ENCODE measurements around the gene OPRL1. TPM values are rescaled to one million over a fixed set of nuclear protein-coding genes. Genes with fewer than 3 reads are reported as not detected.

Gene OPRL1
- total RNA-seq = 1.3 and 1.4 TPM in 2 replicates

GRCh38 chr20:64080013-64080812 lies at the start of gene OPRL1:
Gene OPRL1, plus strand, starts transcription at chr20:64080082. Its CDS starts 12,639 bp downstream, at chr20:64092721.
- peaks cover 13% of the 10 kb centered on the region for H3K36me3 Mint-ChIP-seq (ENCODE audit: low read depth)
- intact Hi-C loops (cut with micrococcal nuclease) = no loop called here
- H3K9me3 Mint-ChIP-seq = no peaks in the 10 kb centered on the region
- H3K4me3 Mint-ChIP-seq = peak within 1 kb of the TSS; percentile 87
- H3K27ac Mint-ChIP-seq = peak within 1 kb of the TSS; percentile 89
- no peak for TF ChIP-seq CTCF (IDR thresholded peaks at IDR 0.05)
- peaks cover 4% of the 10 kb centered on the region for H3K27me3 Mint-ChIP-seq
- CTCF ChIA-PET = interaction anchor here (0.8 to 7.5 kb wide), 3 partner anchors 22 to 107 kb away, joined by 3 to 80 read pairs (median 5); no protein-coding TSS in a partner anchor
- H3K4me1 Mint-ChIP-seq = peaks cover 68% of the 10 kb centered on the region
- DNase-seq (no peak), ATAC-seq (ENCODE audit: low read depth) (peak; percentile 0)
- POLR2A ChIA-PET = interaction anchor here (0.7 to 8.1 kb wide), 17 partner anchors 13 to 559 kb away, joined by 3 to 77 read pairs (median 6); partner anchors contain the start of genes NPBWR2, PPDPF, PRPF6 and SAMD10

GRCh38 chr20:64030371-64031134 lies 49.3 kb upstream of the OPRL1 start:
- no peak for DNase-seq
- H3K36me3 Mint-ChIP-seq (ENCODE audit: low read depth) = peaks cover 86% of the 10 kb centered on the region
- no peak overlapping the region for H3K27ac Mint-ChIP-seq
- no peak overlapping the region for H3K4me3 Mint-ChIP-seq
- intact Hi-C loops (cut with micrococcal nuclease) = no loop called here
- no peak for ATAC-seq (ENCODE audit: low read depth)
- no peaks in the 10 kb centered on the region for H3K27me3 Mint-ChIP-seq
- H3K9me3 Mint-ChIP-seq = no peaks in the 10 kb centered on the region
- CTCF ChIA-PET = no interaction called here
- POLR2A ChIA-PET = no interaction called here
- H3K4me1 Mint-ChIP-seq = peaks cover 2% of the 10 kb centered on the region
- TF ChIP-seq CTCF (IDR thresholded peaks at IDR 0.05) = no peak

GRCh38 chr20:64031822-64032314 lies 48.0 kb upstream of the OPRL1 start:
- H3K9me3 Mint-ChIP-seq = no peaks in the 10 kb centered on the region

GRCh38 chr20:64032706-64033624 lies 46.9 kb upstream of the OPRL1 start:
- POLR2A ChIA-PET = no interaction called here
- CTCF ChIA-PET = no interaction called here
- ATAC-seq (ENCODE audit: low read depth) = no peak
- Mint-ChIP-seq H3K27me3 (peaks cover 3% of the 10 kb centered on the region), H3K36me3 (ENCODE audit: low read depth) (peaks cover 62% of the 10 kb centered on the region), H3K9me3 (no peaks in the 10 kb centered on the region), H3K27ac (no peak overlapping the region), H3K4me1 (peaks cover 6% of the 10 kb centered on the region), H3K4me3 (no peak overlapping the region)
- TF ChIP-seq CTCF (IDR thresholded peaks at IDR 0.05) = no peak
- DNase-seq = no peak
- intact Hi-C loops (cut with micrococcal nuclease) = no loop called here

More at GRCh38 chr20:64031822-64032314, 48.0 kb upstream of the OPRL1 start:
- Mint-ChIP-seq H3K27ac (no peak overlapping the region), H3K27me3 (no peaks in the 10 kb centered on the region), H3K4me3 (no peak overlapping the region), H3K4me1 (peaks cover 2% of the 10 kb centered on the region), H3K36me3 (ENCODE audit: low read depth) (peaks cover 73% of the 10 kb centered on the region)
- ChIA-PET POLR2A (no interaction called here), CTCF (no interaction called here)
- DNase-seq (no peak), ATAC-seq (ENCODE audit: low read depth) (no peak)
- intact Hi-C loops (cut with micrococcal nuclease) = no loop called here
- TF ChIP-seq CTCF (IDR thresholded peaks at IDR 0.05) = no peak

Measured in activated B cell treated with CpG ODN at 0.5 μM for 24 hours (primary cell).